H1 (cell line): Measurements from ENCODE around the gene TMEM245. TPM values are rescaled to one million over a fixed set of nuclear protein-coding genes. Genes with fewer than 3 reads are reported as not detected.

Experiments used
- ATF3 ChIP-seq: IDR thresholded peaks from 2 replicates; pipeline ENCODE4 v1.6.1; 2011; ENCODE audit warnings: low read depth, mild to moderate bottlenecking, low read length; ENCODE audit not compliant: insufficient read depth
- JUN ChIP-seq: IDR thresholded peaks from 2 replicates; pipeline ENCODE4 v1.6.1; 2011; ENCODE audit warnings: low read depth, mild to moderate bottlenecking, improper control_type of control experiment, low read length
- RAD21 ChIP-seq, 2 experiments: IDR thresholded peaks in 1 of 2; conservative IDR thresholded peaks in 1 of 2; 2 replicates each; pipeline ENCODE4 v1.6.1; 2011; ENCODE audit warnings: low read depth in 2 of 2, low read length in 2 of 2, improper control_type of control experiment in 1 of 2, inconsistent platforms in 1 of 2, mild to moderate bottlenecking in 1 of 2, moderate library complexity in 1 of 2
- SP4 ChIP-seq: IDR thresholded peaks from 2 replicates; pipeline ENCODE4 v1.6.1; 2012; ENCODE audit warnings: low read length, inconsistent platforms
- SRF ChIP-seq: IDR thresholded peaks from 2 replicates; pipeline ENCODE4 v1.6.1; 2011; ENCODE audit warnings: mild to moderate bottlenecking, low read depth, low read length, moderate library complexity
- ZNF274 ChIP-seq: IDR thresholded peaks from 2 replicates; pipeline ENCODE4 v1.7.0; 2012; ENCODE audit warnings: low read length, borderline replicate concordance; ENCODE audit errors: extremely low read depth
- polyA plus RNA-seq, 7 experiments: library from polyadenylated mRNA; depleted of rRNA in 3 of 7; stranded (reverse) in 5 of 7; unstranded in 2 of 7; fragments of >200 nt in 5 of 7; fragments of 200-250 nt in 2 of 7; gene quantifications; 1 replicate in 5 of 7; 2 replicates in 1 of 7; 4 replicates in 1 of 7; pipeline versions ENCODE4 v1.2.1 to v1.2.3, GENCODE V29; 2011 to 2013; ENCODE audit warnings: missing spikeins in 2 of 7, mixed read lengths in 2 of 7
- total RNA-seq: library from RNA; stranded (reverse); fragmentation: NEBNext Ultra II Directional; extraction: Animal tissue kit (Norgen Biotek cat#: 25700); gene quantifications from 2 replicates; pipeline ENCODE4 v1.2.1, GENCODE V29; 2021

TMEM245 gene
- total and polyA plus RNA-seq, 2 of the 8 experiments (the other 6 are each of a cell fraction or from before 2014, with no cell fraction given) = 44.3 to 45.8 TPM

GRCh38 chr9:109005678-109006077 lies 114.1 kb downstream of the TMEM245 start (continued):
- no peak for TF ChIP-seq RAD21 (IDR thresholded peaks at IDR 0.05 in 1 of 2, conservative IDR thresholded peaks at IDR 0.05 in 1 of 2; ENCODE audit: low read depth in 2 of 2, low read length in 2 of 2)
- TF ChIP-seq JUN = no peak
- no peak for TF ChIP-seq SRF
- no peak for TF ChIP-seq ZNF274
- TF ChIP-seq SP4 = no peak
- TF ChIP-seq ATF3 = no peak
